ENCODE data around the gene PRKCA.

Gene PRKCA

GRCh38 chr17:66331038-66331816 is 28.8 kb downstream of the PRKCA start:
- Histone ChIP-seq H3K27me3 (ENCODE audit: insufficient read depth, poor library complexity, severe bottlenecking) (no peaks in the 10 kb centered on the region), H3K9me3 (ENCODE audit: severe bottlenecking) (no peaks in the 10 kb centered on the region), H3K36me3 (ENCODE audit: low read depth) (no peaks in the 10 kb centered on the region), H3K4me3 (ENCODE audit: severe bottlenecking) (no peak overlapping the region), H3K27ac (ENCODE audit: poor library complexity, severe bottlenecking) (no peak overlapping the region), H3K4me1 (ENCODE audit: insufficient read depth, poor library complexity, severe bottlenecking) (no peaks in the 10 kb centered on the region)
- ATAC-seq (ENCODE audit: low read depth) (no peak), DNase-seq (ENCODE audit: low spot score) (no peak)
- no peak for TF ChIP-seq CTCF (IDR thresholded peaks at IDR 0.05; ENCODE audit: poor library complexity, severe bottlenecking)

GRCh38 chr17:66335797-66336196 is 33.4 kb downstream of the PRKCA start:
- Histone ChIP-seq H3K27ac (ENCODE audit: poor library complexity, severe bottlenecking) (no peak overlapping the region), H3K27me3 (ENCODE audit: insufficient read depth, poor library complexity, severe bottlenecking) (no peaks in the 10 kb centered on the region), H3K9me3 (ENCODE audit: severe bottlenecking) (no peaks in the 10 kb centered on the region), H3K4me1 (ENCODE audit: insufficient read depth, poor library complexity, severe bottlenecking) (no peaks in the 10 kb centered on the region), H3K36me3 (ENCODE audit: low read depth) (no peaks in the 10 kb centered on the region), H3K4me3 (ENCODE audit: severe bottlenecking) (no peak overlapping the region)
- DNase-seq (ENCODE audit: low spot score), result no peak
- TF ChIP-seq CTCF (IDR thresholded peaks at IDR 0.05; ENCODE audit: poor library complexity, severe bottlenecking), result no peak
- no peak for ATAC-seq (ENCODE audit: low read depth)

- Histone ChIP-seq H3K4me1 (ENCODE audit: insufficient read depth, poor library complexity, severe bottlenecking) (no peaks in the 10 kb centered on the region), H3K36me3 (ENCODE audit: low read depth) (no peaks in the 10 kb centered on the region), H3K9me3 (ENCODE audit: severe bottlenecking) (no peaks in the 10 kb centered on the region), H3K27ac (ENCODE audit: poor library complexity, severe bottlenecking) (no peak overlapping the region), H3K27me3 (ENCODE audit: insufficient read depth, poor library complexity, severe bottlenecking) (no peaks in the 10 kb centered on the region), H3K4me3 (ENCODE audit: severe bottlenecking) (no peak overlapping the region)
- TF ChIP-seq CTCF (IDR thresholded peaks at IDR 0.05; ENCODE audit: poor library complexity, severe bottlenecking), result no peak
- no peak for DNase-seq (ENCODE audit: low spot score)
- ATAC-seq (ENCODE audit: low read depth), result no peak
These were observed 34.9 kb downstream of the PRKCA start for GRCh38 chr17:66337268-66337667.

- DNase-seq (ENCODE audit: low spot score), result no peak
- H3K4me3 ChIP-seq (ENCODE audit: severe bottlenecking), result no peak overlapping the region
These were observed 35.6 kb downstream of the PRKCA start for GRCh38 chr17:66337866-66338485.

More at GRCh38 chr17:66337866-66338485, 35.6 kb downstream of the PRKCA start:
- H3K36me3 ChIP-seq (ENCODE audit: low read depth), result no peaks in the 10 kb centered on the region
- H3K9me3 ChIP-seq (ENCODE audit: severe bottlenecking), result no peaks in the 10 kb centered on the region
- no peaks in the 10 kb centered on the region for H3K4me1 ChIP-seq (ENCODE audit: insufficient read depth, poor library complexity, severe bottlenecking)
- no peak for TF ChIP-seq CTCF (IDR thresholded peaks at IDR 0.05; ENCODE audit: poor library complexity, severe bottlenecking)
- ATAC-seq (ENCODE audit: low read depth), result no peak
- H3K27ac ChIP-seq (ENCODE audit: poor library complexity, severe bottlenecking), result no peak overlapping the region
- no peaks in the 10 kb centered on the region for H3K27me3 ChIP-seq (ENCODE audit: insufficient read depth, poor library complexity, severe bottlenecking)

All from RWPE2 (cell line).